ENCODE results near the gene POLG.

The POLG gene

DNA sequence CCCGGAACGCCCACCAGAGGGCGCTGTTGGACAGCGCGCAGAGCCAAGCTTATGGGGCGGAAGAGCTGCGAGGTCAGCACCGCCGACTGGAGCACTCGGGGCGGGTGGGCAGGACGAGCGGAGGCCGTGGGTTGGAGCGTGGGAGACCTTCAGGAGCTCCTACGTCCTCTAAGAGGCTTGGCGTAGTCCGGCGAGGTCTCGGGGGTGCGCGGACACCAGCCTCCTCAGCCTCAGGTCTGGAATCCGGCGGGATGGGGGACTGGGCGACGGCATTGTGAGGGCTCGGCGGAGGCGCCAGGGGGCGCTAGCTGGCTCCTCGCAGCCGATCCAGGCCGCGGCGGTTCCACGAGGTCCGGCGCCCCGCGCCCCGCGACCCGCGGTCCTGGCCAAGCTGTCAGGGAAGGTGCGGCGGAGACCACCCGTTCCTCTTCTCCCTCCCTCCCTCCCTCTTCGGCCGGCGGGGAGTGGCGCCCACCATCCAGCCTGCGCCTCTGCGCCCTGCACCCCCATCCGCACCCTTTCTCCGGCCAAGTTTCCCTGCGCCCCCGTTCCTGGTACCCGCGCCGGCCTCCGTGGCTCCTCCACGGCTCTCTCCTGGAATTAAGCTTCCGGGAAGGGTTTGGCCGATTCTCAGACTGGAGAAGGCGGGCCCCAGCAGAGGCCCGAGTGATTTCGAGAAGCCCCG is 24.3 kb upstream of the POLG start:
- H3K27ac ChIP-seq: peak overlapping the region; percentile 18; the same call in 1 of the 2 replicates
- TF ChIP-seq, protein P1, sequence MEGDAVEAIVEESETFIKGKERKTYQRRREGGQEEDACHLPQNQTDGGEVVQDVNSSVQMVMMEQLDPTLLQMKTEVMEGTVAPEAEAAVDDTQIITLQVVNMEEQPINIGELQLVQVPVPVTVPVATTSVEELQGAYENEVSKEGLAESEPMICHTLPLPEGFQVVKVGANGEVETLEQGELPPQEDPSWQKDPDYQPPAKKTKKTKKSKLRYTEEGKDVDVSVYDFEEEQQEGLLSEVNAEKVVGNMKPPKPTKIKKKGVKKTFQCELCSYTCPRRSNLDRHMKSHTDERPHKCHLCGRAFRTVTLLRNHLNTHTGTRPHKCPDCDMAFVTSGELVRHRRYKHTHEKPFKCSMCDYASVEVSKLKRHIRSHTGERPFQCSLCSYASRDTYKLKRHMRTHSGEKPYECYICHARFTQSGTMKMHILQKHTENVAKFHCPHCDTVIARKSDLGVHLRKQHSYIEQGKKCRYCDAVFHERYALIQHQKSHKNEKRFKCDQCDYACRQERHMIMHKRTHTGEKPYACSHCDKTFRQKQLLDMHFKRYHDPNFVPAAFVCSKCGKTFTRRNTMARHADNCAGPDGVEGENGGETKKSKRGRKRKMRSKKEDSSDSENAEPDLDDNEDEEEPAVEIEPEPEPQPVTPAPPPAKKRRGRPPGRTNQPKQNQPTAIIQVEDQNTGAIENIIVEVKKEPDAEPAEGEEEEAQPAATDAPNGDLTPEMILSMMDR (conservative IDR thresholded peaks at IDR 0.05): peak; percentile 100
- TF ChIP-seq ZFX (IDR thresholded peaks at IDR 0.05): no peak

DNA sequence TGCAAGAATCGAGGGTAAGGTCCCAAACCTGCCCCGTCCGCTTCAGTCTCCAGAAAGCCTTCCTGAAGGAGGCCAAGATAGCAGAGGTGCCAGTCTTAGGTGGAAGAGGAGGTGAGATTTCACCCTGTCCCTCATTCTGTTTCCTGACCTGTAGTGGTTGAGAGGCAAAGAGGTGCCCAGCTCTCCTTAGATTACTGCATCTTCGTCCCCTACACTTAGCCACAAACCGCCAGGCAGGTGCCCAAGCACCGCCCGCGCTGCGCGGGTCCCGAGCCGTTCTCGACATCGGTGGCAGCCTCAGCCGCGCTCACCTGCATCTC is 23.8 kb upstream of the POLG start:
- TF ChIP-seq, protein P1 (conservative IDR thresholded peaks at IDR 0.05): no peak
- no peak for TF ChIP-seq ZFX (IDR thresholded peaks at IDR 0.05)
- peak overlapping the region; percentile 18; the same call in 1 of the 2 replicates for H3K27ac ChIP-seq

DNA sequence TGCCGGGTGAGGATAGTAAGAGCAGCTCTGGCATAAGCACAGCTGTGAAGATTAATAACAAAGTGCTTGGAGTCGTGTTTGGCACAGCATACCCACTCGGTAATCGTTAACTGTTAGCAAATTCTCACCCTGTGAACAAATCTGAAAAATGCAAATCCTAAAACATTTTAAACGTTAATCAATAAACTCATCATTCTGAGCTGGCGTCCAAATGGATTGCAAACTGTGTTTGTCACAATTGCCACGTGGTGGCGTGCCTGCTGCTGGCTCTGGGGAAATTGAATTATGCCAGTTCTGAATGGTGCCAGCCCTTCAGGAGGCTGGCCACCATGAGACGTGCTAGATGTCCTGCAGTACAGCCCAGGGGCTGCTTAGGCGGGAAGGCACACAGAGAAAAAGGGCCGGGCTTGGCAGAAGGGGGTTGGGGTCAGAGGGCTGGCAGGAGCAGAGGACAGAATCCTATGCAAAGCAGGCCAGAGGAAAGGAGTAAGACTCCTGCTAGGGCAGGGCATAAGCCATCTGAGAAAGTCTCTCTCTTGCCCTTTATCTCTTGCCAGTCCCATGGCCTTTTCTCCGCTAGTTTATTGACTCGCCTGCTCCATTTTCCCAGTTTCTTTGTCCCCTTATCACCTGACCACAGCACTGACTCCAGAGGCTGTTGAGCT is 22.1 kb upstream of the POLG start:
- no peak overlapping the region for H3K27ac ChIP-seq

DNA sequence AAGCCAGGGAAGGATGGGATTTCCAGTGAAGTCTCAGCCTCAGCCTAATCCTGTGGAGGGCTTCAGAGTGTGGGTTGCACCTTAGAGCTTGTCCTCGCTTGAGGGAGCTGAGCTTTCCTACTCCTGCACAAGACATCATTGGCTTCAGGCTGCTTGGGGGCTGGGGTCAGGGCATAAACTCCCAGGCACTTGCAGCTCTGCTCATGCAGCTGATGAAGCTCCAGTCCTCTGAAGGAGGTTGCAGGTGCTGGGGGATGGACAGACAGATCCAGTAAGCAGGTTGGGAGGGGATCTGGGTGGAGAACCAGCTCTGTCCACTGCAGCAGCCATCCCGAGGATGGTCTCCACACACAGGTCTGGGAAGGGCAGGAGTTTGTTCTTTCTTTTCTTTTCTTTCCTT is 19.4 kb upstream of the POLG start:
- TF ChIP-seq, protein P1 (conservative IDR thresholded peaks at IDR 0.05): no peak
- no peak for TF ChIP-seq ZFX (IDR thresholded peaks at IDR 0.05)

More for the DNA sequence above, 22.1 kb upstream of the POLG start:
- no peak for TF ChIP-seq ZFX (IDR thresholded peaks at IDR 0.05)
- TF ChIP-seq, protein P1 (conservative IDR thresholded peaks at IDR 0.05): peak; percentile 84

DNA sequence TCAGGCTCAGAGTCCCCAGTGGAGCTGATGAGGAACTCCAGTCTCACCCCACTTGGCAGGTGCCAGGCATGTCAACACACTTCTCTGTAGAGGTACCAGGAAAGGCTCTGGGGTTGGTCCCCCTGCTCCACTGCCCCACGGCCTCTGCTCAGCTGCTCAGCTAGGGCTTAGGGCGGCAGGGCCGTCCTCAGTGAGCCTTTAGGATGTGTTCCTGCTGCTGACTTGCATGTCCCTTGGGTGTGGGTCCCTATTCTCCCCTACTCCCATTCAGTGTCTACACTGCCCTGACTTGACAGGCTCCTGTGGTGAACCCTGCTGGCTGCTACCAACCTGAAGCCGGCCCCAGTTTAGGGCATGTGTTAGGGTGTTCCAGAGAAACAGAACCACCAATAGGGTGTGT is 17.9 kb upstream of the POLG start:
- TF ChIP-seq, protein P1 (conservative IDR thresholded peaks at IDR 0.05): no peak
- no peak overlapping the region for H3K27ac ChIP-seq

More for the DNA sequence above, 19.4 kb upstream of the POLG start:
- no peak overlapping the region for H3K27ac ChIP-seq

DNA sequence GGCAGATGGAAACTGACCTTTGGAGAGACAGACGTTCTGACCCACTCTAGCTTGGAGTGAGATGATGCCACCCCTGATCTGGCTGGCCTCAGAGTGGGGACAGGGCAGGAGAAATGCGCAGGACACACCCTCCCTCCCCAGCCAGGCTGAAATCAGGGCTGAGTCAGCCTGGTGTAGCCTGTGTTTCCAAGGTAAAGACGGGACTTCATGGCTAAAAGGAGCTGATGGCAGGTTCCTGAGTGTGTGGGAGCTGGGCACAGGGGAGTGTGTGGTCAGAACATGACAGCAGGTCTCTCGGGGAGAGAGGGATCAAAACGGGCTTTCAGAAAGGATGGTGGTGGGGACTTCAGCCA is 14.6 kb upstream of the POLG start:
- no peak overlapping the region for H3K27ac ChIP-seq
- TF ChIP-seq ZFX (IDR thresholded peaks at IDR 0.05): no peak
- TF ChIP-seq, protein P1 (conservative IDR thresholded peaks at IDR 0.05): no peak

DNA sequence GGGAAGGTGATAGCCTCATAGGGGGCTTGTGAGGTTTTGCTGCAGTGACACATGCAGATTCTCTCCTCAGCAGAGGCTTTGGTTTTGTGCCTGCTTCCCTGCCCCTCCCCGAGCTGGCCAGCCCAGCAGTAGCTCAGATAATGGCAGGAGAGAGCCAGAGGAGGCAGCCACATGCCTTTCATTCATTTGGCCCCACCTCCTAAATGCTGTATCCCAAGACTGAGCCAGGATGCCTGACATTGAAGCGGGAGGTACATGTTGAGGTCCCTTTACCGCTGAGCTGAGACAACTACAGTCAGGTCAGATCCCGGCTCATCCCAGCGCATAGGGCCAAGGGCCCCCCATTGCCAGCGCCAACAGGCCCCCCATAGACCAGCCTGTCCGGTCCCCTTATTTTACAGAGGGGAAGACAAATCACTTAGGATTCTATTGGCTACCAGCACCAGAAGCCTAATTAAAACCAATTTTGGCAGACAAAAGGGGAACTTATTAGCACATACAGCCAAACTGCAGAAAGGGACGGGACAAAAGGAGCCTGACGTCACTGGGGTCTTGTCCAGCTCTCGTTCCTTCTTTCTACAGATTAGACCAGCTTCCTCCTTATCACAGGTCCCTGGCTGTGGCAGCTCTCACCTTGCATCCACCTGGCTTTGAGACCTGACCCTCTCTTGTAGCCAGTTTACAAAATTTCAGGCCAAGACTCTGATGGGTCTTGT is 12.1 kb upstream of the POLG start:
- H3K27ac ChIP-seq: no peak overlapping the region
- TF ChIP-seq, protein P1 (conservative IDR thresholded peaks at IDR 0.05): no peak
- no peak for TF ChIP-seq ZFX (IDR thresholded peaks at IDR 0.05)

Measured in C4-2B (cell line).